DOHH2 (cell line): ENCODE data around the gene HASPIN.

Source experiments
- H3F3A ChIP-seq: fragments of 200-600 bp; sonication (generic), shearing (Covaris generic); 2 replicates; pipeline ENCODE4 v1.6.0; 2016; ENCODE audit warnings: antibody characterized with exemption, mild to moderate bottlenecking; ENCODE audit not compliant: control insufficient read depth, insufficient read depth
- H3K27ac ChIP-seq: fragments of 200-600 bp; sonication (generic); 2 replicates; pipeline ENCODE4 v1.5.1; 2014; ENCODE audit warnings: low read depth, mild to moderate bottlenecking, low read length, moderate library complexity
- H3K27me3 ChIP-seq: fragments of 200-600 bp; sonication (generic); 2 replicates; pipeline ENCODE4 v1.6.1; 2014; ENCODE audit warnings: mild to moderate bottlenecking, low read length, mixed read lengths; ENCODE audit not compliant: control insufficient read depth
- H3K36me3 ChIP-seq: fragments of 200-600 bp; sonication (generic); 2 replicates; pipeline ENCODE4 v1.6.1; 2014; ENCODE audit warnings: mild to moderate bottlenecking, low read length, moderate library complexity, mixed read lengths; ENCODE audit not compliant: control insufficient read depth
- H3K4me1 ChIP-seq: fragments of 200-600 bp; sonication (generic); 2 replicates; pipeline ENCODE4 v1.6.1; 2014; ENCODE audit warnings: mild to moderate bottlenecking, low read length, mixed read lengths; ENCODE audit not compliant: control insufficient read depth
- H3K4me2 ChIP-seq: fragments of 200-600 bp; sonication (generic); 2 replicates; pipeline ENCODE4 v1.6.0; 2014; ENCODE audit warnings: mild to moderate bottlenecking, low read length, moderate library complexity
- H3K4me3 ChIP-seq: fragments of 200-600 bp; sonication (generic); 2 replicates; pipeline ENCODE4 v1.5.1; 2014; ENCODE audit warnings: mild to moderate bottlenecking, low read length, mixed read lengths
- H3K79me2 ChIP-seq: fragments of 200-600 bp; sonication (generic); 2 replicates; pipeline ENCODE4 v1.6.1; 2014; ENCODE audit warnings: mild to moderate bottlenecking, low read length, mixed read lengths; ENCODE audit not compliant: control insufficient read depth
- H3K9me2 ChIP-seq: fragments of 200-600 bp; sonication (generic); replicated peaks from 2 replicates; pipeline ENCODE4 v1.6.1; 2014; ENCODE audit warnings: mild to moderate bottlenecking, low read length, mixed read lengths; ENCODE audit not compliant: control insufficient read depth
- H3K9me3 ChIP-seq: fragments of 200-600 bp; sonication (generic); 2 replicates; pipeline ENCODE4 v1.6.1; 2014; ENCODE audit warnings: antibody characterized with exemption, low read length, mixed read lengths; ENCODE audit not compliant: control insufficient read depth, insufficient read depth
- H4K20me1 ChIP-seq: fragments of 200-600 bp; sonication (generic); 2 replicates; pipeline ENCODE4 v1.6.0; 2014; ENCODE audit warnings: low read depth, mild to moderate bottlenecking, antibody characterized with exemption, low read length, moderate library complexity; ENCODE audit not compliant: control insufficient read depth, insufficient read depth
- EZH2phosphoT487 ChIP-seq: fragments of 200-600 bp; sonication (generic); IDR thresholded peaks from 2 replicates; pipeline ENCODE4 v1.6.1; 2017; ENCODE audit warnings: borderline replicate concordance, mild to moderate bottlenecking, antibody characterized with exemption, low read length, moderate library complexity, mixed read lengths
- TF ChIP-seq, protein P1 (sequence below): fragments of 200-600 bp; sonication (generic); IDR thresholded peaks from one replicate; pipeline ENCODE4 v1.5.1; 2014; ENCODE audit warnings: antibody characterized with exemption, mild to moderate bottlenecking, low read depth, low read length; ENCODE audit not compliant: poor library complexity, severe bottlenecking

Gene HASPIN

DNA sequence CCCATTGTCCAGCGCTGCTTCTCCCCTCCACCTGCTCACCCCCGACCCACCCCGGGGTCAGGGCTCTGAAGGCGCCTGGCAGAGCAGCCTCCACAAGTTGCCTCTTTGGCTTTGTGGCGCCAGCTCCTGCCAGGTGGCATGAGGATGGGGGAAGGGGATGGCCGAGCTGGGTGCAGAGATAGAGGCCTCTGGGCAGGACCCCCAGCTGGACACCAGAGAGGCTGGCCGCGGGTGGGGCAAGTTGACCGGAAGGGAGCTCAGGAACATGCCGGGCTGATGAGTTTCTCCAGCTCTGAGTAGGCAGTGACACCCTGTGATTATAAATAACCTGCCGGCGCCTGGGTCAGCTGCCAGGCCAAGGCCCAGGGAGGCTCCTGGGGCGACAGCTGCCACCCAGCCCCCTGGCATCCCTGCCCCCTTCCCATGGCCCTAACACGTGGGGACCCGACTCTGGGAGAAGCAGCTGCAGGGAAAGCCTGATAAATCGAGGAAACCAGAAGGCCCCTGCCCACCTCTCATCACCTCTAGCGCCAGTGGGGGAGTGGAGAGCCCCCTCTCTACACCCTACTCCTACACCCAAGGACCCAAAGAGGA is 28.5 kb upstream of the HASPIN start:
- Histone ChIP-seq H3K4me2 (peak overlapping the region; percentile 85), H4K20me1 (peaks cover 5% of the 10 kb centered on the region; the same call in 1 of the 2 replicates), H3K36me3 (peaks cover 40% of the 10 kb centered on the region), H3K27me3 (no peaks in the 10 kb centered on the region), H3F3A (no peaks in the 10 kb centered on the region), H3K27ac (peak overlapping the region; percentile 82), H3K9me3 (peaks cover 5% of the 10 kb centered on the region), H3K9me2 (no peaks in the 10 kb centered on the region), H3K4me1 (peaks cover 46% of the 10 kb centered on the region), H3K4me3 (peak overlapping the region; percentile 92), H3K79me2 (peaks cover 57% of the 10 kb centered on the region)
- TF ChIP-seq EZH2phosphoT487: no peak
- TF ChIP-seq, protein P1, sequence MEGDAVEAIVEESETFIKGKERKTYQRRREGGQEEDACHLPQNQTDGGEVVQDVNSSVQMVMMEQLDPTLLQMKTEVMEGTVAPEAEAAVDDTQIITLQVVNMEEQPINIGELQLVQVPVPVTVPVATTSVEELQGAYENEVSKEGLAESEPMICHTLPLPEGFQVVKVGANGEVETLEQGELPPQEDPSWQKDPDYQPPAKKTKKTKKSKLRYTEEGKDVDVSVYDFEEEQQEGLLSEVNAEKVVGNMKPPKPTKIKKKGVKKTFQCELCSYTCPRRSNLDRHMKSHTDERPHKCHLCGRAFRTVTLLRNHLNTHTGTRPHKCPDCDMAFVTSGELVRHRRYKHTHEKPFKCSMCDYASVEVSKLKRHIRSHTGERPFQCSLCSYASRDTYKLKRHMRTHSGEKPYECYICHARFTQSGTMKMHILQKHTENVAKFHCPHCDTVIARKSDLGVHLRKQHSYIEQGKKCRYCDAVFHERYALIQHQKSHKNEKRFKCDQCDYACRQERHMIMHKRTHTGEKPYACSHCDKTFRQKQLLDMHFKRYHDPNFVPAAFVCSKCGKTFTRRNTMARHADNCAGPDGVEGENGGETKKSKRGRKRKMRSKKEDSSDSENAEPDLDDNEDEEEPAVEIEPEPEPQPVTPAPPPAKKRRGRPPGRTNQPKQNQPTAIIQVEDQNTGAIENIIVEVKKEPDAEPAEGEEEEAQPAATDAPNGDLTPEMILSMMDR: no peak

DNA sequence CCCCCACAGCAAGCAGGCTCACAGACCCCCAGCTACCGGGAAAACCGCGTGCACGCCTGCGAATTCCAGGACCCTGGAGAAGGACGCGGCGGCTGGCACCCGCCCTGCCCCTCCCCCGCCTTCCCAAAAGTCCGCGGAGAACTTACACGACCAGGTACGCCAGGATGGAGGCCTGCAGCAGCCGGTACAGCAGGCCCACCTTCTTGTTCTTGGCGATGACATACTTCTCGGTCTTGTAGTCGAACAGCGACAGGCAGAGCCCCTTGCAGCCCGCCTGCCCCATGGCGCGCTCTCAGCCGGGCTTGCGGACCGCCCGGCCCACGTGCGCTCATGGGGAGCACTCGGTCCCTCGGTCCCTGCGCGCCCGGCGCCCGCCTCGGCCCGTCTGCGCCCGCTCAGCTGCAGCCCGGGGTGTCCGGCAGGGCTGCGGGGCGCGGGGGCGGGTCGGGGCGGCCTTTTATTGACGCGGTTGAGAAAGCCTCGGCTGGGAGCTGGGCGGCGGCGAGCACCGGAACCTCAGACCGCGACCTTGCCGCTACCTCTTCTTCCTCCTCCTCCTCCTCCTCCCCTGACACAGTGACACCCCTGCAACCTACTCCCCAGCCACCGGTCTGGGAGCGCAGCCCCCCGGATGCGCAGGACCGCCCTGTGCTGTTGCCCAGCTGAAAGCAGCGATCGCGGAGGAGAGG is 27.8 kb upstream of the HASPIN start, which contains the start of gene P2RX5:
Gene P2RX5, minus strand, starts transcription at position 433 of the 689 bp plus-strand sequence. Its CDS starts 150 bp downstream, at position 283.
- peaks cover 5% of the 10 kb centered on the region; the same call in 1 of the 2 replicates for H4K20me1 ChIP-seq

DNA sequence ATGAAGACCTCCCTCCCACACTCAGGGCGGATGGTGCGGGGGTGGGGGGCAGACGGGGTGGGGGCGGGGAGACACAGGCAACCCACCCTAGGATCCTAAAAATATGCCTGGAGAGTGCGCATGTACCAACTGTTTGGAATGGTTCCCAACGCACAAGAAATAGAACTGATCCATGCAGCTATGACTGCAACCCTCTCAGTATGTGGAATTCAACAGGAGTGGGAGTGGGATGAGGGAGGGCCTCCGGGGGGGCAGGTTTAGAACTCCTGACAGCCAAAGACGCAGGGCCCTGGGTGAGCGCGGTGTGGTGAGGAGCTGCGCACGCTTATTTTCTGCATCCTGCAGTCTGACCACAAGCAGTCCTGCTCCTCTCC is 26.6 kb upstream of the HASPIN start:
- peaks cover 24% of the 10 kb centered on the region for H3K36me3 ChIP-seq
- peaks cover 39% of the 10 kb centered on the region for H3K79me2 ChIP-seq
- peaks cover 5% of the 10 kb centered on the region; the same call in 1 of the 2 replicates for H4K20me1 ChIP-seq
- peaks cover 29% of the 10 kb centered on the region for H3K4me1 ChIP-seq
- TF ChIP-seq EZH2phosphoT487: no peak
- TF ChIP-seq, protein P1: no peak
- no peaks in the 10 kb centered on the region for H3K27me3 ChIP-seq
- H3K27ac ChIP-seq: no peak overlapping the region
- H3F3A ChIP-seq: no peaks in the 10 kb centered on the region
- no peak overlapping the region; the same call in 1 of the 2 replicates for H3K4me3 ChIP-seq
- H3K9me3 ChIP-seq: peaks cover 5% of the 10 kb centered on the region
- peak overlapping the region; percentile 85; the same call in 1 of the 2 replicates for H3K4me2 ChIP-seq
- H3K9me2 ChIP-seq: no peaks in the 10 kb centered on the region

More for the DNA sequence above, 27.8 kb upstream of the HASPIN start, which contains the start of gene P2RX5:
- Histone ChIP-seq H3K79me2 (peaks cover 51% of the 10 kb centered on the region), H3K9me3 (peaks cover 5% of the 10 kb centered on the region), H3K4me2 (peak within 1 kb of the TSS; percentile 85), H3K36me3 (peaks cover 33% of the 10 kb centered on the region), H3K4me1 (peaks cover 40% of the 10 kb centered on the region), H3K9me2 (no peaks in the 10 kb centered on the region), H3K4me3 (peak within 1 kb of the TSS; percentile 92), H3F3A (no peaks in the 10 kb centered on the region), H3K27ac (peak within 1 kb of the TSS; percentile 82), H3K27me3 (no peaks in the 10 kb centered on the region)
- TF ChIP-seq EZH2phosphoT487: no peak
- TF ChIP-seq, protein P1: no peak
